GM21360 (cell line): ENCODE measurements around the gene CRABP2.

ENCODE experiments used
- ATAC-seq: cut with Tn5 transposase; IDR thresholded peaks from one replicate; pipeline ENCODE4 v1.9.1; 2021; ENCODE audit warnings: mild to moderate bottlenecking, moderate library complexity; ENCODE audit not compliant: unreplicated experiment

CRABP2 gene

GRCh38 chr1:156705321-156705917, at the start of gene CRABP2:
Gene CRABP2 (minus strand): TSS chr1:156705583. CDS start chr1:156705446, 137 bp downstream.
- ATAC-seq = no peak

GRCh38 chr1:156754219-156754618, 48.8 kb upstream of the CRABP2 start:
- ATAC-seq = no peak

- ATAC-seq = no peak
These were observed 47.6 kb upstream of the CRABP2 start for GRCh38 chr1:156752843-156753482.

- peak; percentile 73 for ATAC-seq
These were observed 46.5 kb upstream of the CRABP2 start for GRCh38 chr1:156751757-156752481.

GRCh38 chr1:156751451-156751756, 46.0 kb upstream of the CRABP2 start, which contains the start of gene HDGF:
Gene HDGF (minus strand): TSS chr1:156751675. CDS start chr1:156751429, 246 bp downstream.
- peak; percentile 14 for ATAC-seq

GRCh38 chr1:156750711-156751450, 45.5 kb upstream of the CRABP2 start:
- ATAC-seq = peak; percentile 15

- no peak for ATAC-seq
These were observed 44.8 kb upstream of the CRABP2 start for GRCh38 chr1:156750191-156750672.

- ATAC-seq = no peak
These were observed 44.2 kb upstream of the CRABP2 start for GRCh38 chr1:156749419-156750118.

- ATAC-seq = no peak
These were observed 43.5 kb upstream of the CRABP2 start for GRCh38 chr1:156748670-156749418.

- no peak for ATAC-seq
These were observed 42.6 kb upstream of the CRABP2 start for GRCh38 chr1:156747742-156748669.

GRCh38 chr1:156746728-156747631, 41.6 kb upstream of the CRABP2 start:
- no peak for ATAC-seq

- ATAC-seq = no peak
These were observed 41.0 kb upstream of the CRABP2 start for GRCh38 chr1:156746406-156746727.

GRCh38 chr1:156745881-156746280, 40.5 kb upstream of the CRABP2 start:
- no peak for ATAC-seq

GRCh38 chr1:156744786-156745419, 39.5 kb upstream of the CRABP2 start:
- ATAC-seq = no peak

GRCh38 chr1:156744344-156744743, 39.0 kb upstream of the CRABP2 start:
- no peak for ATAC-seq

GRCh38 chr1:156743367-156744302, 38.3 kb upstream of the CRABP2 start:
- no peak for ATAC-seq
